ENCODE results near the gene CEP250. TPM values are rescaled to one million over a fixed set of nuclear protein-coding genes. Genes with fewer than 3 reads are reported as not detected.
"Not testable (repeated sequence)": the region's sequence is repeated elsewhere in the genome, so short reads cannot be mapped to it uniquely, and the experiment has no call there.

Gene CEP250
- total RNA-seq, 1 donor from 2014 or later, result 55.4 TPM

GRCh38 chr20:35451295-35451694 lies 4.1 kb upstream of the CEP250 start:
- Mint-ChIP-seq H3K9me3 (no peaks in the 10 kb centered on the region), H3K27me3 (ENCODE audit: insufficient read depth, low read depth) (peaks cover 4% of the 10 kb centered on the region), H3K36me3 (peaks cover 3% of the 10 kb centered on the region), H3K4me3 (no peak overlapping the region), H3K4me1 (peaks cover 26% of the 10 kb centered on the region), H3K27ac (no peak overlapping the region)
- Histone ChIP-seq H3K27me3 (no peaks in the 10 kb centered on the region), H2AFZ (replicated peaks) (no peak overlapping the region), H3K4me1 (peaks cover 9% of the 10 kb centered on the region), H3K36me3 (no peaks in the 10 kb centered on the region), H3K9me3 (ENCODE audit: low read depth) (no peaks in the 10 kb centered on the region), H3K9ac (no peak overlapping the region), H3K4me3 (no peak overlapping the region), H3K79me2 (ENCODE audit: low read depth) (peaks cover 17% of the 10 kb centered on the region), H4K20me1 (ENCODE audit: low read depth) (no peaks in the 10 kb centered on the region), H3K27ac (no peak overlapping the region), H3F3A (ENCODE audit: low read depth) (peaks cover 36% of the 10 kb centered on the region), H3K4me2 (no peak overlapping the region)
- DNase-seq (ENCODE audit: low spot score), result no peak
- TF ChIP-seq CTCF (IDR thresholded peaks at IDR 0.05), result no peak
- no peak for TF ChIP-seq EZH2 (IDR thresholded peaks at IDR 0.05)
- TF ChIP-seq EZH2phosphoT487 (IDR thresholded peaks at IDR 0.05), result no peak

- no peaks in the 10 kb centered on the region for H3K9me3 Mint-ChIP-seq
- peaks cover 4% of the 10 kb centered on the region for H3K36me3 Mint-ChIP-seq
- H3F3A ChIP-seq (ENCODE audit: low read depth), result peaks cover 30% of the 10 kb centered on the region
- DNase-seq (ENCODE audit: low spot score), result no peak
- peaks cover 9% of the 10 kb centered on the region for H3K4me1 ChIP-seq
- H3K4me2 ChIP-seq, result peak overlapping the region; percentile 90
- no peak overlapping the region for H2AFZ ChIP-seq (replicated peaks)
- H3K9me3 ChIP-seq (ENCODE audit: low read depth), result no peaks in the 10 kb centered on the region
- H3K79me2 ChIP-seq (ENCODE audit: low read depth), result peaks cover 40% of the 10 kb centered on the region
- H3K4me3 ChIP-seq, result peak overlapping the region; percentile 72
- peaks cover 36% of the 10 kb centered on the region for H3K4me1 Mint-ChIP-seq
- H3K9ac ChIP-seq, result no peak overlapping the region
- H3K27ac Mint-ChIP-seq, result peak overlapping the region; percentile 21
- no peak overlapping the region for H3K27ac ChIP-seq
- TF ChIP-seq EZH2 (IDR thresholded peaks at IDR 0.05), result no peak
- no peak for TF ChIP-seq EZH2phosphoT487 (IDR thresholded peaks at IDR 0.05)
- TF ChIP-seq CTCF (IDR thresholded peaks at IDR 0.05), result no peak
- H3K36me3 ChIP-seq, result no peaks in the 10 kb centered on the region
- peaks cover 4% of the 10 kb centered on the region for H3K27me3 Mint-ChIP-seq (ENCODE audit: insufficient read depth, low read depth)
- H4K20me1 ChIP-seq (ENCODE audit: low read depth), result peaks cover 7% of the 10 kb centered on the region
- peak overlapping the region; percentile 96 for H3K4me3 Mint-ChIP-seq
- no peaks in the 10 kb centered on the region for H3K27me3 ChIP-seq
Measured at GRCh38 chr20:35453647-35454046, 1.8 kb upstream of the CEP250 start.

- Mint-ChIP-seq H3K4me3 (peak overlapping the region; percentile 96), H3K4me1 (peaks cover 29% of the 10 kb centered on the region), H3K36me3 (peaks cover 15% of the 10 kb centered on the region)
- H3K9me3 Mint-ChIP-seq; H3K27me3 ChIP-seq; DNase-seq (ENCODE audit: low spot score); H3K4me1 ChIP-seq; H3K27ac ChIP-seq; H4K20me1 ChIP-seq (ENCODE audit: low read depth); H2AFZ ChIP-seq (replicated peaks); H3K36me3 ChIP-seq; H3K27ac Mint-ChIP-seq; H3K9ac ChIP-seq; H3K27me3 Mint-ChIP-seq (ENCODE audit: insufficient read depth, low read depth); H3K9me3 ChIP-seq (ENCODE audit: low read depth): not testable (repeated sequence)
- Histone ChIP-seq H3K4me3 (peak overlapping the region; percentile 72), H3K4me2 (peak overlapping the region; percentile 90), H3K79me2 (ENCODE audit: low read depth) (peaks cover 41% of the 10 kb centered on the region), H3F3A (ENCODE audit: low read depth) (peaks cover 25% of the 10 kb centered on the region)
Measured at GRCh38 chr20:35456700-35457099, 1.3 kb downstream of the CEP250 start.

GRCh38 chr20:35457539-35457938 lies 2.1 kb downstream of the CEP250 start:
- DNase-seq (ENCODE audit: low spot score); H3K27me3 Mint-ChIP-seq (ENCODE audit: insufficient read depth, low read depth); H3K36me3 ChIP-seq; H3K27ac Mint-ChIP-seq; H3K9ac ChIP-seq; H4K20me1 ChIP-seq (ENCODE audit: low read depth); H3K4me1 ChIP-seq; H3K9me3 ChIP-seq (ENCODE audit: low read depth); H3K27ac ChIP-seq; H3K27me3 ChIP-seq; H3K4me3 ChIP-seq; H2AFZ ChIP-seq (replicated peaks); H3K9me3 Mint-ChIP-seq: not testable (repeated sequence)
- peaks cover 25% of the 10 kb centered on the region for H3F3A ChIP-seq (ENCODE audit: low read depth)
- peak overlapping the region; percentile 11 for H3K4me2 ChIP-seq
- H3K79me2 ChIP-seq (ENCODE audit: low read depth), result peaks cover 41% of the 10 kb centered on the region
- peak overlapping the region; percentile 48 for H3K4me3 Mint-ChIP-seq
- peaks cover 22% of the 10 kb centered on the region for H3K36me3 Mint-ChIP-seq
- peaks cover 29% of the 10 kb centered on the region for H3K4me1 Mint-ChIP-seq

Data from neural progenitor cell (in vitro differentiated cells).